ENCODE results near the gene DDC. TPM values are rescaled to one million over a fixed set of nuclear protein-coding genes. Genes with fewer than 3 reads are reported as not detected.

The DDC gene
- total RNA-seq, 2 donors from 2014 or later = 1.5 to 1.9 TPM

- no peak for TF ChIP-seq POLR2AphosphoS5 (IDR thresholded peaks at IDR 0.05)
- TF ChIP-seq POLR2A (IDR thresholded peaks at IDR 0.05) = no peak
- no peak for TF ChIP-seq CTCF (IDR thresholded peaks at IDR 0.05)
- 50% methylated on average over 8 of the region's 8 CpGs for WGBS
- Histone ChIP-seq H3K4me3 (no peak overlapping the region), H3K27ac (no peak overlapping the region), H3K27me3 (replicated peaks; ENCODE audit: insufficient read depth) (no peaks in the 10 kb centered on the region), H3K36me3 (no peaks in the 10 kb centered on the region), H3K9me3 (no peaks in the 10 kb centered on the region), H3K4me1 (replicated peaks) (no peaks in the 10 kb centered on the region)
- no peak for DNase-seq (ENCODE audit: low spot score)
- intact Hi-C loops (cut with DNase I) = no loop called here
Measured at GRCh38 chr7:50556247-50556991, 8.8 kb downstream of the DDC start.

GRCh38 chr7:50555594-50556140 lies 9.5 kb downstream of the DDC start:
- H3K36me3 ChIP-seq = no peaks in the 10 kb centered on the region
- H3K9me3 ChIP-seq = no peaks in the 10 kb centered on the region
- no peaks in the 10 kb centered on the region for H3K27me3 ChIP-seq (replicated peaks; ENCODE audit: insufficient read depth)
- H3K4me3 ChIP-seq = no peak overlapping the region
- no peak for TF ChIP-seq POLR2AphosphoS5 (IDR thresholded peaks at IDR 0.05)
- TF ChIP-seq CTCF (IDR thresholded peaks at IDR 0.05) = no peak
- no peak for TF ChIP-seq POLR2A (IDR thresholded peaks at IDR 0.05)
- no peak overlapping the region for H3K27ac ChIP-seq
- intact Hi-C loops (cut with DNase I) = no loop called here
- 77% methylated on average over 9 of the region's 9 CpGs for WGBS
- DNase-seq (ENCODE audit: low spot score) = no peak
- H3K4me1 ChIP-seq (replicated peaks) = no peaks in the 10 kb centered on the region

GRCh38 chr7:50554431-50555322 lies 10.5 kb downstream of the DDC start:
- Histone ChIP-seq H3K9me3 (no peaks in the 10 kb centered on the region), H3K4me1 (replicated peaks) (no peaks in the 10 kb centered on the region), H3K27me3 (replicated peaks; ENCODE audit: insufficient read depth) (no peaks in the 10 kb centered on the region), H3K36me3 (no peaks in the 10 kb centered on the region), H3K27ac (no peak overlapping the region), H3K4me3 (no peak overlapping the region)
- no peak for TF ChIP-seq POLR2A (IDR thresholded peaks at IDR 0.05)
- no peak for TF ChIP-seq CTCF (IDR thresholded peaks at IDR 0.05)
- no peak for TF ChIP-seq POLR2AphosphoS5 (IDR thresholded peaks at IDR 0.05)
- WGBS = 83% methylated on average over 14 of the region's 14 CpGs
- no peak for DNase-seq (ENCODE audit: low spot score)
- intact Hi-C loops (cut with DNase I) = no loop called here

- no peaks in the 10 kb centered on the region for H3K27me3 ChIP-seq (replicated peaks; ENCODE audit: insufficient read depth)
- intact Hi-C loops (cut with DNase I) = no loop called here
- 55% methylated on average over 3 of the region's 3 CpGs for WGBS
- H3K4me3 ChIP-seq = no peak overlapping the region
- H3K4me1 ChIP-seq (replicated peaks) = no peaks in the 10 kb centered on the region
- TF ChIP-seq CTCF (IDR thresholded peaks at IDR 0.05) = no peak
- no peak overlapping the region for H3K27ac ChIP-seq
- DNase-seq (ENCODE audit: low spot score) = no peak
- no peaks in the 10 kb centered on the region for H3K36me3 ChIP-seq
- H3K9me3 ChIP-seq = no peaks in the 10 kb centered on the region
Measured at GRCh38 chr7:50553973-50554372, 11.2 kb downstream of the DDC start.
